HepG2 (cell line): Measurements from ENCODE around the gene PAXIP1. TPM values are rescaled to one million over a fixed set of nuclear protein-coding genes. Genes with fewer than 3 reads are reported as not detected.

ENCODE experiments used
- ATAC-seq: fragments of 200-7000 bp; cut with Tn5 transposase; 3 replicates; pipeline ENCODE4 v1.9.1; 2020; ENCODE audit warnings: mild to moderate bottlenecking, moderate library complexity
- BruUV-seq: library from RNA; stranded (reverse); fragments of 400-500 nt; replicated peaks from 2 replicates; lab custom pipeline; 2021; lab: Mats Ljungman, UMichigan
- CTCF ChIA-PET: fragments of 300-600 bp; formaldehyde crosslinking; extraction: SDS; loops from one replicate; lab custom pipeline; 2021; ENCODE audit warnings: low total read pairs, inconsistent platforms, low intra/inter-chr PET ratio; lab: Yijun Ruan, JAX
- POLR2A ChIA-PET: fragments of 350-600 bp; sonication (Branson Sonifier 250); formaldehyde crosslinking; loops from one replicate; lab custom pipeline; 2020; ENCODE audit warnings: antibody characterized with exemption, inconsistent platforms; lab: Yijun Ruan, JAX
- DNase-seq: peaks from one replicate; pipeline ENCODE4 v3.0.0-alpha.2; 2015; ENCODE audit warnings: low spot score
- FAIRE-seq: peaks from 3 replicates; lab custom pipeline; 2011; peaks lifted over from hg19 to GRCh38; lab: Jason Lieb, UNC
- H2AFZ ChIP-seq: one replicate; pipeline ENCODE4 v1.6.1; 2011; ENCODE audit warnings: low read length, inconsistent platforms
- H3K27ac ChIP-seq: fragments of 300-600 bp; 3 replicates; pipeline ENCODE4 v1.8.0; 2011; ENCODE audit warnings: mixed run types, mild to moderate bottlenecking, mixed read lengths, low read length, inconsistent platforms; ENCODE audit not compliant: insufficient read depth; ENCODE audit errors: extremely low read length
- H3K27me3 ChIP-seq, 2 experiments: fragments of 200-600 bp in 1 of 2; 2 replicates in 1 of 2; 3 replicates in 1 of 2; pipeline versions ENCODE4 v1.6.0 to v1.8.0; 2011; ENCODE audit warnings: low read length in 2 of 2, mild to moderate bottlenecking in 2 of 2, moderate library complexity in 2 of 2, inconsistent platforms in 1 of 2; ENCODE audit not compliant: insufficient read depth in 2 of 2, control insufficient read depth in 1 of 2
- H3K36me3 ChIP-seq, 2 experiments: fragments of 200-600 bp in 1 of 2; replicated peaks in 1 of 2; 2 replicates in 1 of 2; 3 replicates in 1 of 2; pipeline versions ENCODE4 v1.5.1 to v1.8.0; 2011; ENCODE audit warnings: low read length in 2 of 2, inconsistent platforms in 1 of 2; ENCODE audit not compliant: insufficient read depth in 2 of 2, control insufficient read depth in 1 of 2
- H3K4me1 ChIP-seq: 2 replicates; pipeline ENCODE4 v1.5.1; 2012; ENCODE audit warnings: low read length, inconsistent platforms; ENCODE audit not compliant: insufficient read depth
- H3K4me2 ChIP-seq: 2 replicates; pipeline ENCODE4 v1.6.0; 2011; ENCODE audit warnings: low read depth, low read length, inconsistent platforms
- H3K4me3 ChIP-seq, 3 experiments: fragments of 200-600 bp in 1 of 3; sonication (generic), shearing (Covaris generic) in 1 of 3; replicated peaks in 1 of 3; 2 replicates each; pipeline ENCODE4 v1.5.1; 2011 to 2016; ENCODE audit warnings: low read length in 3 of 3, inconsistent platforms in 2 of 3, low read depth in 2 of 3, mild to moderate bottlenecking in 2 of 3, control low read depth in 1 of 3, mixed read lengths in 1 of 3; ENCODE audit not compliant: insufficient read depth in 1 of 3
- H3K79me2 ChIP-seq: one replicate; pipeline ENCODE4 v1.6.1; 2011; ENCODE audit warnings: low read length, inconsistent platforms; ENCODE audit not compliant: insufficient read depth
- H3K9ac ChIP-seq: 2 replicates; pipeline ENCODE4 v1.6.0; 2011; ENCODE audit warnings: mild to moderate bottlenecking, low read depth, low read length, inconsistent platforms; ENCODE audit not compliant: insufficient read depth
- H3K9me3 ChIP-seq: 2 replicates; pipeline ENCODE4 v1.5.1; 2012; ENCODE audit warnings: mild to moderate bottlenecking, low read length
- H4K20me1 ChIP-seq: 2 replicates; pipeline ENCODE4 v1.6.0; 2011; ENCODE audit warnings: inconsistent platforms, mild to moderate bottlenecking, low read length, moderate library complexity; ENCODE audit not compliant: insufficient read depth
- ATF1 ChIP-seq: IDR thresholded peaks from 2 replicates; pipeline ENCODE4 v1.6.1; 2016; ENCODE audit warnings: mild to moderate bottlenecking, control low read depth
- DR1 ChIP-seq: sonication (generic); formaldehyde crosslinking; IDR thresholded peaks from 2 replicates; pipeline ENCODE4 v1.8.0; 2021; ENCODE audit warnings: mild to moderate bottlenecking, missing genetic modification reagents, inconsistent platforms
- FOXP1 ChIP-seq, 2 experiments: fragments of 450-650 bp in 1 of 2; IDR thresholded peaks; 2 replicates each; pipeline ENCODE4 v1.6.1; 2017 to 2018; ENCODE audit warnings: antibody characterized with exemption in 1 of 2
- GATA4 ChIP-seq: sonication (generic); IDR thresholded peaks from 2 replicates; pipeline ENCODE4 v1.6.1; 2016; ENCODE audit warnings: antibody characterized with exemption, low read depth, borderline replicate concordance
- KDM5A ChIP-seq: fragments of 200-600 bp; sonication (generic); IDR thresholded peaks from 2 replicates; pipeline ENCODE4 v1.7.0; 2018; ENCODE audit warnings: antibody characterized with exemption, mild to moderate bottlenecking, low read length, borderline replicate concordance
- MTA1 ChIP-seq: sonication (generic); formaldehyde crosslinking; IDR thresholded peaks from 2 replicates; pipeline ENCODE4 v1.4.0; 2020; ENCODE audit warnings: missing genetic modification reagents, mild to moderate bottlenecking, borderline replicate concordance
- NCOA1 ChIP-seq: sonication (generic); formaldehyde crosslinking; IDR thresholded peaks from 2 replicates; pipeline ENCODE4 v1.9.0; 2021; ENCODE audit warnings: missing genetic modification reagents
- NFKBIZ ChIP-seq: IDR thresholded peaks from 2 replicates; pipeline ENCODE4 v1.6.1; 2018; ENCODE audit warnings: missing genetic modification reagents, missing compliant biosample characterization
- ZKSCAN8 ChIP-seq: IDR thresholded peaks from 2 replicates; pipeline ENCODE4 v1.6.1; 2016; ENCODE audit warnings: borderline replicate concordance, missing genetic modification reagents, missing compliant biosample characterization
- ZNF136 ChIP-seq: sonication (generic); formaldehyde crosslinking; IDR thresholded peaks from 2 replicates; pipeline ENCODE4 v1.8.1; 2022; ENCODE audit warnings: low read depth, mild to moderate bottlenecking, moderate library complexity, missing genetic modification reagents
- ZNF292 ChIP-seq: sonication (generic); formaldehyde crosslinking; IDR thresholded peaks from 2 replicates; pipeline ENCODE4 v1.8.1; 2022; ENCODE audit warnings: mild to moderate bottlenecking, low read depth, missing genetic modification reagents, borderline replicate concordance
- ZNF329 ChIP-seq: sonication (generic); formaldehyde crosslinking; IDR thresholded peaks from 2 replicates; pipeline ENCODE4 v1.9.0; 2021; ENCODE audit warnings: low read depth, mild to moderate bottlenecking, missing genetic modification reagents
- ZNF501 ChIP-seq: sonication (generic); formaldehyde crosslinking; IDR thresholded peaks from 2 replicates; pipeline ENCODE4 v1.5.1; 2020; ENCODE audit warnings: mild to moderate bottlenecking, moderate library complexity, missing genetic modification reagents
- ZNF674 ChIP-seq: sonication (generic); formaldehyde crosslinking; IDR thresholded peaks from 2 replicates; pipeline ENCODE4 v1.5.0; 2020; ENCODE audit warnings: low read depth, mild to moderate bottlenecking, missing genetic modification reagents
- ZSCAN12 ChIP-seq: sonication (generic); formaldehyde crosslinking; IDR thresholded peaks from 2 replicates; pipeline ENCODE4 v1.9.0; 2021; ENCODE audit warnings: mild to moderate bottlenecking, missing genetic modification reagents
- WGBS: methylation state at CpG from one replicate; pipeline ENCODE4 v1.1.6; 2017; ENCODE audit warnings: low lambda C conversion rate; 5-methylcytosine and 5-hydroxymethylcytosine counted together
- in situ Hi-C: cut with HindIII; loops from 2 replicates; pipeline ENCODE4 v1.10.0; 2017; ENCODE audit warnings: low pct_unique_long_range_greater_than_20kb; ENCODE audit not compliant: extremely low pct_ligation_motif_present
- intact Hi-C: fragments of 100-400 bp; cut with micrococcal nuclease; formaldehyde crosslinking; loops from one replicate; pipeline ENCODE4 v1.10.0; 2022; ENCODE audit not compliant: unreplicated experiment
- polyA plus RNA-seq, 8 experiments: library from polyadenylated mRNA; depleted of rRNA in 3 of 8; stranded (reverse) in 7 of 8; unstranded in 1 of 8; fragments of >200 nt; fragmentation: Illumina TruSeq in 4 of 8; extraction: Trizol in 4 of 8; gene quantifications; 2 replicates each; pipeline versions ENCODE4 v1.2.1 to v1.2.3, GENCODE V29; 2011 to 2016; ENCODE audit warnings: low read depth in 4 of 8, missing spikeins in 1 of 8, mixed read lengths in 1 of 8; ENCODE audit not compliant: insufficient read depth in 1 of 8
- total RNA-seq, 5 experiments: library from RNA; depleted of rRNA; stranded (reverse); fragments of >200 nt; fragmentation: Illumina TruSeq; extraction: Trizol; gene quantifications; 2 replicates each; pipeline ENCODE4 v1.2.3, GENCODE V29; 2016; ENCODE audit warnings: low read depth in 1 of 5
- TF ChIP-seq, protein P1 (sequence below): sonication (generic); formaldehyde crosslinking; IDR thresholded peaks from 2 replicates; pipeline ENCODE4 v1.4.0; 2020; ENCODE audit warnings: missing genetic modification reagents
- TF ChIP-seq, protein P2 (sequence below): conservative IDR thresholded peaks from 2 replicates; pipeline ENCODE4 v1.6.1; 2018; ENCODE audit warnings: missing genetic modification reagents

Gene PAXIP1
- total and polyA plus RNA-seq, 2 of the 13 experiments (the other 11 are each of a cell fraction or from before 2014, with no cell fraction given) = 11.6 to 16.2 TPM

DNA sequence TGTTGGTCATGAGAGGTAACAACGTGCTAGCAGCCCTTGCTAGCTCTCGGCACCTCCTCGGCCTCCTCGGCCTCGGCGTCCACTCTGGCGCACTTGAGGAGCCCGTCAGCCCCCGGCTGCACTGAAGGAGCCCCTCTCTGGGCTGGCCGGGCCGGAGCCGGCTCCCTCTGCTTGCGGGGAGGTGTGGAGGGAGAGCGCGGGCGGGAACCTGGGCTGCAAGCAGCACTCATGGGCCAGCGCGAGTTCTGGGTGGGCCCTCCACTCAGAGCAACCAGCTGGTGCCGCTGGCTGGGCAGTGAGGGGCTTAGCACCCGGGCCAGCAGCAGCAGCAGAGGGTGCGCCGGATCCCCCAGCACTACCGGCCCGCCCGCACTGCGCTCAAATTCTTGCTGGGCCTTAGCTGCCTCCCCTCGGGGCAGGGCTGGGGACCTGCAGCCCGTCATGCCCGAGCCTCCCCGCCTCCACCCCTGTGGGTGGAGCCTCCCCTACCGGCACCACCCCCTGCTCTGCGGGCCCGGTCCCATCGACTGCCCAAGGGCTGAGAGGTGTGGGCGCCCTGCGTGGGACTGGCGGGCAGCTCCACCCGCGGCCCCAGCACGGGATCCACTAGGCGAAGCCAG, 96.1 kb downstream of the PAXIP1 start:
- BruUV-seq = no TSS peak
- 100% methylated on average over 1 of the region's 41 CpGs for WGBS

DNA sequence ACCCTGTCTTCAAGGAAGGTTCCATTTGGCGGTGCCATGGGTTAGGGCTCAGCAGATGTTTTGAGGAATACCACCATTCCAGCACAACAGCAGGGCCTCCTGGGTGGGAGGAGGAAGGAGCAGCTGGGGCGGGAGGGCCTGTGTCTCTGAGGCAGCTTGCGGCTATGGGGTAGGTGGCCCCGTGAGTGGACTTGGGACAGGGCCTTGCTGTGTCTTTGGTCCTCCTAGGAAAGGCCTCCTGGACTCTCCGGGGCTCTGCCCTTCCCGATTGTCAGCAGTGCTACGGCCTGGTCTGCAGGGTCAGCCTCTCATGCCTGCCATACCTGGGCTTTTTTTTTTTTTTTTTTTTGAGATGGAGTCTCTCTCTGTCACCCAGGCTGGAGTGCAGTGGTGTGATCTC, 96.7 kb downstream of the PAXIP1 start:
- H2AFZ ChIP-seq = no peak overlapping the region
- H4K20me1 ChIP-seq = no peaks in the 10 kb centered on the region
- BruUV-seq = no TSS peak
- H3K36me3 ChIP-seq = no peaks in the 10 kb centered on the region
- FAIRE-seq = no peak
- H3K4me2 ChIP-seq = no peak overlapping the region
- intact Hi-C loops = no loop called here
- no peak overlapping the region for H3K27ac ChIP-seq
- no peak for DNase-seq
- no peak for TF ChIP-seq NFKBIZ
- no peak for TF ChIP-seq FOXP1 (IDR thresholded peaks at IDR 0.05)
- TF ChIP-seq FOXP1 (CRISPR knock-in tag; IDR thresholded peaks at IDR 0.05) = no peak
- TF ChIP-seq ZSCAN12 (CRISPR knock-in tag) = no peak
- no peak for TF ChIP-seq KDM5A
- TF ChIP-seq MTA1 (CRISPR knock-in tag) = no peak
- TF ChIP-seq ZNF501 (CRISPR knock-in tag) = no peak
- TF ChIP-seq ZNF292 (CRISPR knock-in tag) = no peak
- no peak for TF ChIP-seq ZNF329 (CRISPR knock-in tag)
- TF ChIP-seq ZKSCAN8 (CRISPR knock-in tag) = no peak
- TF ChIP-seq, protein P1, sequence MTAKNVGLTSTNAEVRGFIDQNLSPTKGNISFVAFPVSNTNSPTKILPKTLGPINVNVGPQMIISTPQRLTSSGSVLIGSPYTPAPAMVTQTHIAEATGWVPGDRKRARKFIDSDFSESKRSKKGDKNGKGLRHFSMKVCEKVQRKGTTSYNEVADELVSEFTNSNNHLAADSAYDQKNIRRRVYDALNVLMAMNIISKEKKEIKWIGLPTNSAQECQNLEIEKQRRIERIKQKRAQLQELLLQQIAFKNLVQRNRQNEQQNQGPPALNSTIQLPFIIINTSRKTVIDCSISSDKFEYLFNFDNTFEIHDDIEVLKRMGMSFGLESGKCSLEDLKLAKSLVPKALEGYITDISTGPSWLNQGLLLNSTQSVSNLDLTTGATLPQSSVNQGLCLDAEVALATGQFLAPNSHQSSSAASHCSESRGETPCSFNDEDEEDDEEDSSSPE (CRISPR knock-in tag) = no peak
- TF ChIP-seq, protein P2, sequence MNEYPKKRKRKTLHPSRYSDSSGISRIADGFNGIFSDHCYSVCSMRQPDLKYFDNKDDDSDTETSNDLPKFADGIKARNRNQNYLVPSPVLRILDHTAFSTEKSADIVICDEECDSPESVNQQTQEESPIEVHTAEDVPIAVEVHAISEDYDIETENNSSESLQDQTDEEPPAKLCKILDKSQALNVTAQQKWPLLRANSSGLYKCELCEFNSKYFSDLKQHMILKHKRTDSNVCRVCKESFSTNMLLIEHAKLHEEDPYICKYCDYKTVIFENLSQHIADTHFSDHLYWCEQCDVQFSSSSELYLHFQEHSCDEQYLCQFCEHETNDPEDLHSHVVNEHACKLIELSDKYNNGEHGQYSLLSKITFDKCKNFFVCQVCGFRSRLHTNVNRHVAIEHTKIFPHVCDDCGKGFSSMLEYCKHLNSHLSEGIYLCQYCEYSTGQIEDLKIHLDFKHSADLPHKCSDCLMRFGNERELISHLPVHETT = no peak
- H3K79me2 ChIP-seq = no peaks in the 10 kb centered on the region
- CTCF ChIA-PET = no interaction called here
- WGBS = 26% methylated on average over 3 of the region's 7 CpGs
- H3K27me3 ChIP-seq = peaks cover 0 to 39% of the 10 kb centered on the region in 2 experiments; a peak in 4 of 5 replicates
- POLR2A ChIA-PET = no interaction called here
- ATAC-seq = no peak
- no peak overlapping the region for H3K9ac ChIP-seq
- peaks cover 9% of the 10 kb centered on the region for H3K9me3 ChIP-seq
- H3K4me3 ChIP-seq = no peak overlapping the region
- in situ Hi-C loops = no loop called here
- H3K4me1 ChIP-seq = peaks cover 12% of the 10 kb centered on the region

More for the DNA sequence above, 96.1 kb downstream of the PAXIP1 start:
- in situ Hi-C loops (no loop called here), intact Hi-C loops (no loop called here)
- peaks cover 12% of the 10 kb centered on the region for H3K4me1 ChIP-seq
- H3K4me3 ChIP-seq = no peak overlapping the region
- TF ChIP-seq DR1 (CRISPR knock-in tag) (no peak), NCOA1 (CRISPR knock-in tag) (no peak), GATA4 (no peak), ZNF136 (CRISPR knock-in tag) (no peak), ZNF674 (CRISPR knock-in tag) (no peak), ATF1 (CRISPR knock-in tag) (no peak)
- CTCF ChIA-PET = no interaction called here
- ATAC-seq (no peak), DNase-seq (no peak), FAIRE-seq (no peak)
- no peak overlapping the region for H3K9ac ChIP-seq
- H3K4me2 ChIP-seq = no peak overlapping the region
- no peak overlapping the region for H3K27ac ChIP-seq
- H3K79me2 ChIP-seq = no peaks in the 10 kb centered on the region
- H2AFZ ChIP-seq = no peak overlapping the region
- H3K9me3 ChIP-seq = peaks cover 15% of the 10 kb centered on the region
- peaks cover 0 to 39% of the 10 kb centered on the region in 2 experiments; a peak in 4 of 5 replicates for H3K27me3 ChIP-seq
- no peaks in the 10 kb centered on the region for H3K36me3 ChIP-seq
- no peaks in the 10 kb centered on the region for H4K20me1 ChIP-seq
- POLR2A ChIA-PET = no interaction called here
